Measurements from ENCODE around the gene DTX3.

DTX3 gene

GRCh38 chr12:57627501-57628279 lies 23.1 kb downstream of the DTX3 start:
- TF ChIP-seq CTCF (IDR thresholded peaks at IDR 0.05): no peak
- no peak overlapping the region for H3K27ac ChIP-seq
- H3K36me3 ChIP-seq: no peaks in the 10 kb centered on the region
- H3K4me3 ChIP-seq (ENCODE audit: low read depth in 1 of 2, low read length in 1 of 2): no peak overlapping the region
- H3K9me3 ChIP-seq: no peaks in the 10 kb centered on the region
- peaks cover 10 to 13% of the 10 kb centered on the region in 2 experiments for H3K4me1 ChIP-seq (ENCODE audit: control insufficient read depth in 1 of 2, insufficient read depth in 1 of 2, low read depth in 1 of 2, low read length in 1 of 2)
- peaks cover 100% of the 10 kb centered on the region for H3K27me3 ChIP-seq

- no peak for TF ChIP-seq CTCF (IDR thresholded peaks at IDR 0.05)
- Histone ChIP-seq H3K4me1 (ENCODE audit: control insufficient read depth in 1 of 2, insufficient read depth in 1 of 2, low read depth in 1 of 2, low read length in 1 of 2) (peaks cover 19 to 21% of the 10 kb centered on the region in 2 experiments), H3K9me3 (no peaks in the 10 kb centered on the region), H3K27me3 (peaks cover 100% of the 10 kb centered on the region), H3K36me3 (no peaks in the 10 kb centered on the region), H3K4me3 (ENCODE audit: low read depth in 1 of 2, low read length in 1 of 2) (no peak overlapping the region), H3K27ac (no peak overlapping the region)
These were observed 23.9 kb downstream of the DTX3 start for GRCh38 chr12:57628280-57629191.

GRCh38 chr12:57629897-57630471 lies 25.4 kb downstream of the DTX3 start:
- H3K36me3 ChIP-seq: no peaks in the 10 kb centered on the region
- H3K27ac ChIP-seq: no peak overlapping the region
- no peak for TF ChIP-seq CTCF (IDR thresholded peaks at IDR 0.05)
- no peak overlapping the region for H3K4me3 ChIP-seq (ENCODE audit: low read depth in 1 of 2, low read length in 1 of 2)
- peaks cover 100% of the 10 kb centered on the region for H3K27me3 ChIP-seq
- peaks cover 19 to 22% of the 10 kb centered on the region in 2 experiments for H3K4me1 ChIP-seq (ENCODE audit: control insufficient read depth in 1 of 2, insufficient read depth in 1 of 2, low read depth in 1 of 2, low read length in 1 of 2)
- H3K9me3 ChIP-seq: no peaks in the 10 kb centered on the region

GRCh38 chr12:57630891-57631433 lies 26.3 kb downstream of the DTX3 start:
- no peaks in the 10 kb centered on the region for H3K36me3 ChIP-seq
- H3K27ac ChIP-seq: no peak overlapping the region
- H3K4me3 ChIP-seq (ENCODE audit: low read depth in 1 of 2, low read length in 1 of 2): no peak overlapping the region
- no peaks in the 10 kb centered on the region for H3K9me3 ChIP-seq
- no peak for TF ChIP-seq CTCF (IDR thresholded peaks at IDR 0.05)
- peaks cover 19 to 22% of the 10 kb centered on the region in 2 experiments for H3K4me1 ChIP-seq (ENCODE audit: control insufficient read depth in 1 of 2, insufficient read depth in 1 of 2, low read depth in 1 of 2, low read length in 1 of 2)
- peaks cover 100% of the 10 kb centered on the region for H3K27me3 ChIP-seq

GRCh38 chr12:57631566-57632072 lies 27.0 kb downstream of the DTX3 start:
- no peak for TF ChIP-seq CTCF (IDR thresholded peaks at IDR 0.05)
- Histone ChIP-seq H3K4me3 (ENCODE audit: low read depth in 1 of 2, low read length in 1 of 2) (no peak overlapping the region), H3K27ac (no peak overlapping the region), H3K9me3 (no peaks in the 10 kb centered on the region), H3K36me3 (no peaks in the 10 kb centered on the region), H3K4me1 (ENCODE audit: control insufficient read depth in 1 of 2, insufficient read depth in 1 of 2, low read depth in 1 of 2, low read length in 1 of 2) (peaks cover 19 to 22% of the 10 kb centered on the region in 2 experiments), H3K27me3 (peaks cover 100% of the 10 kb centered on the region)
